CD4-positive, alpha-beta T cell (primary cell): ENCODE measurements around the gene FGF4. TPM values are rescaled to one million over a fixed set of nuclear protein-coding genes. Genes with fewer than 3 reads are reported as not detected.

Experiments
- ATAC-seq: fragments of 200-7000 bp; cut with Tn5 transposase; one replicate; pipeline ENCODE4 v1.10.0; 2022; ENCODE audit warnings: mild to moderate bottlenecking; ENCODE audit not compliant: poor library complexity
- CTCF ChIA-PET: fragments of 350-600 bp; sonication (Branson Sonifier 250); formaldehyde crosslinking; loops from one replicate; lab custom pipeline; 2021; ENCODE audit warnings: antibody characterized with exemption, inconsistent platforms; lab: Charles Lee
- POLR2A ChIA-PET: fragments of 350-600 bp; sonication (Branson Sonifier 250); formaldehyde crosslinking; loops from one replicate; lab custom pipeline; 2021; ENCODE audit warnings: antibody characterized with exemption, inconsistent platforms; lab: Charles Lee
- DNase-seq, 14 experiments: peaks; one replicate each; pipeline ENCODE4 v3.0.0-alpha.2; 2013 to 2020; ENCODE audit warnings: mixed read lengths in 2 of 14
- H3K27ac ChIP-seq, 2 donors: one replicate each; pipeline versions ENCODE4 v1.5.1 to v1.7.0; 2013; ENCODE audit warnings: low read length in 2 of 2, low read depth in 1 of 2, mild to moderate bottlenecking in 1 of 2
- H3K27me3 ChIP-seq, 2 experiments: 1 replicate in 1 of 2; 2 replicates in 1 of 2; pipeline versions ENCODE4 v1.6.1 to v1.7.0; 2013; ENCODE audit warnings: low read length in 2 of 2, control low read depth in 1 of 2, mild to moderate bottlenecking in 1 of 2, moderate library complexity in 1 of 2; ENCODE audit not compliant: insufficient read depth in 2 of 2, control insufficient read depth in 1 of 2
- H3K36me3 ChIP-seq: one replicate; pipeline ENCODE4 v1.6.1; 2013; ENCODE audit warnings: low read length, control low read depth; ENCODE audit not compliant: insufficient read depth
- H3K4me1 ChIP-seq: one replicate; pipeline ENCODE4 v1.6.1; 2013; ENCODE audit warnings: low read length, control low read depth; ENCODE audit not compliant: insufficient read depth
- H3K4me3 ChIP-seq: one replicate; pipeline ENCODE4 v1.5.1; 2013; ENCODE audit warnings: mild to moderate bottlenecking, low read length, moderate library complexity
- H3K9me3 ChIP-seq, 2 experiments: 1 replicate in 1 of 2; 2 replicates in 1 of 2; pipeline versions ENCODE4 v1.6.1 to v1.7.0; 2013; ENCODE audit warnings: low read length in 2 of 2, mild to moderate bottlenecking in 2 of 2, control low read depth in 1 of 2, moderate library complexity in 1 of 2; ENCODE audit not compliant: control insufficient read depth in 1 of 2, insufficient read depth in 1 of 2
- H3K27ac Mint-ChIP-seq: one replicate; pipeline ENCODE4 v1.8.0; 2020; ENCODE audit warnings: mixed read lengths
- H3K27me3 Mint-ChIP-seq: one replicate; pipeline ENCODE4 v1.8.0; 2021; ENCODE audit warnings: mixed read lengths
- H3K36me3 Mint-ChIP-seq: one replicate; pipeline ENCODE4 v1.8.0; 2021; ENCODE audit warnings: low read depth, mixed read lengths
- H3K4me1 Mint-ChIP-seq: one replicate; pipeline ENCODE4 v1.8.0; 2021; ENCODE audit warnings: low read depth, mixed read lengths
- H3K4me3 Mint-ChIP-seq: one replicate; pipeline ENCODE4 v1.8.0; 2020; ENCODE audit warnings: mild to moderate bottlenecking, mixed read lengths
- H3K9me3 Mint-ChIP-seq: one replicate; pipeline ENCODE4 v1.8.0; 2020; ENCODE audit warnings: mixed read lengths
- CTCF ChIP-seq: fragments of 200-600 bp; IDR thresholded peaks from one replicate; pipeline ENCODE4 v1.8.0; 2022; ENCODE audit warnings: antibody characterized with exemption, mild to moderate bottlenecking
- intact Hi-C, 2 experiments: fragments of 100-400 bp; cut with DNase I in 1 of 2; cut with micrococcal nuclease in 1 of 2; formaldehyde crosslinking; loops; one replicate each; pipeline versions ENCODE4 v1.15.1 to v1.9.0; 2023 to 2025; cut with DNase I, micrococcal nuclease
- total RNA-seq, 174 experiments: library from RNA in 2 of 174; stranded (reverse) in 2 of 174; gene quantifications; one replicate each; pipeline ENCODE4 v1.2.3 and lab custom pipeline; 2021 to 2026

The FGF4 gene
- total RNA-seq, 2 experiments from 2014 or later, result not detected

- Mint-ChIP-seq H3K27me3 (peaks cover 74% of the 10 kb centered on the region), H3K27ac (no peak overlapping the region), H3K9me3 (no peaks in the 10 kb centered on the region), H3K4me3 (no peak overlapping the region), H3K36me3 (no peaks in the 10 kb centered on the region), H3K4me1 (no peaks in the 10 kb centered on the region)
- H3K27ac ChIP-seq, result no peak overlapping the region
- ChIA-PET POLR2A (no interaction called here), CTCF (no interaction called here)
- no peaks in the 10 kb centered on the region for H3K36me3 ChIP-seq
- H3K9me3 ChIP-seq, result peaks cover 0 to 22% of the 10 kb centered on the region in 2 experiments
- ATAC-seq (no peak), DNase-seq (no peak)
- TF ChIP-seq CTCF, result no peak
- H3K4me3 ChIP-seq, result no peak overlapping the region
- peaks cover 23 to 54% of the 10 kb centered on the region in 2 experiments for H3K27me3 ChIP-seq
- no peaks in the 10 kb centered on the region for H3K4me1 ChIP-seq
- intact Hi-C loops, result no loop called here
Measured at GRCh38 chr11:69727266-69727665, 47.9 kb downstream of the FGF4 start.

DNA sequence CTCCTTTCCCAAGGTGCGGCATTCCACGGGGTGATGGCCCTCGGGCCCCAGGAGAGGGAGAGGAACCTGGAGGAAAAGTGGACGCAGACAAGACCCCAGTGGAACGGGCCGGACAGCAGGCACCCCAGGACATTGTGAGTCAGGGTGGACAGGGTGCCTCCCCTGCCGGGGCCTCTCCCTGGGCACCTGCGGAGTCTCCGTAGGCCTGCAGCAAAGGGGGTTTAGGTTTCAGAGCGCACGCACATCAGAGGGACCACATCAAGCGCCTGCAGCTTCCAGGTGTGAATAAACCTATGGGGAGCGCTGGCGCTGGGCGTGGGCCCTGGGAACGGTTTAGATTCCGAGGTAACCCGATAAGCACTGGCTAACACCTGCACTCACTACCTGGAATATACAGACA is 48.7 kb downstream of the FGF4 start:
- no peaks in the 10 kb centered on the region for H3K4me1 Mint-ChIP-seq
- no peaks in the 10 kb centered on the region for H3K36me3 Mint-ChIP-seq
- Histone ChIP-seq H3K36me3 (no peaks in the 10 kb centered on the region), H3K27me3 (peaks cover 27 to 58% of the 10 kb centered on the region in 2 experiments), H3K4me1 (no peaks in the 10 kb centered on the region), H3K9me3 (peaks cover 0 to 22% of the 10 kb centered on the region in 2 experiments), H3K4me3 (no peak overlapping the region), H3K27ac (no peak overlapping the region)
- DNase-seq (no peak), ATAC-seq (no peak)
- POLR2A ChIA-PET, result no interaction called here
- no peak overlapping the region for H3K4me3 Mint-ChIP-seq
- H3K9me3 Mint-ChIP-seq, result no peaks in the 10 kb centered on the region
- intact Hi-C loops, result no loop called here
- no peak overlapping the region for H3K27ac Mint-ChIP-seq
- H3K27me3 Mint-ChIP-seq, result peaks cover 67% of the 10 kb centered on the region
- CTCF ChIA-PET, result no interaction called here
- TF ChIP-seq CTCF, result no peak

DNA sequence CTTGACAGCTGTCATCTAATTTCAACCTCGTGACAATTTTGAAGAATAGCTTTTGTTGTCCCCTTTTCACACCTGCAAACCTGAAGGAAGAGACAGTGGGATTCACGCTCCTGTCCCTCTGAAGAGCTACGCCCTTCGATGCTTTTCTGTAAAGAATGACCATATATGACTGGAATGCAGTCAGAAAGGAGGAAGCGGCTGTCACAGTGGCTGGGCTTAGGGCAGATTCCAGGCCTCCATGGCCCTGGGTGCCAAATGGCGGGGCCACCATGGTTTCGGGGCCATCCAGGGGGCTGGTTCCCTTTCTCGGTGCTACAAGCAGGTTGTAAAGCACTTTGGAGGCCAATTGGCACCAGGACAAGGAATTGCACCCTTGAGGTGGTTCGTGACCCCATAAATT is 49.1 kb downstream of the FGF4 start:
- Mint-ChIP-seq H3K4me1 (no peaks in the 10 kb centered on the region), H3K27ac (no peak overlapping the region)
- CTCF ChIA-PET, result no interaction called here

More for the DNA sequence above, 49.1 kb downstream of the FGF4 start:
- ATAC-seq (no peak), DNase-seq (no peak)
- Histone ChIP-seq H3K4me3 (no peak overlapping the region), H3K27me3 (peaks cover 31 to 59% of the 10 kb centered on the region in 2 experiments), H3K36me3 (no peaks in the 10 kb centered on the region), H3K4me1 (no peaks in the 10 kb centered on the region), H3K9me3 (peaks cover 0 to 18% of the 10 kb centered on the region in 2 experiments), H3K27ac (no peak overlapping the region)
- no peaks in the 10 kb centered on the region for H3K36me3 Mint-ChIP-seq
- intact Hi-C loops, result no loop called here
- no peak for TF ChIP-seq CTCF
- H3K4me3 Mint-ChIP-seq, result no peak overlapping the region
- POLR2A ChIA-PET, result no interaction called here
- H3K9me3 Mint-ChIP-seq, result no peaks in the 10 kb centered on the region
- peaks cover 68% of the 10 kb centered on the region for H3K27me3 Mint-ChIP-seq
